DOHH2 (cell line): Measurements from ENCODE around the gene TMOD2.

Experiments used
- H3F3A ChIP-seq: fragments of 200-600 bp; sonication (generic), shearing (Covaris generic); 2 replicates; pipeline ENCODE4 v1.6.0; 2016; ENCODE audit warnings: antibody characterized with exemption, mild to moderate bottlenecking; ENCODE audit not compliant: control insufficient read depth, insufficient read depth
- H3K27ac ChIP-seq: fragments of 200-600 bp; sonication (generic); 2 replicates; pipeline ENCODE4 v1.5.1; 2014; ENCODE audit warnings: low read depth, mild to moderate bottlenecking, low read length, moderate library complexity
- H3K27me3 ChIP-seq: fragments of 200-600 bp; sonication (generic); 2 replicates; pipeline ENCODE4 v1.6.1; 2014; ENCODE audit warnings: mild to moderate bottlenecking, low read length, mixed read lengths; ENCODE audit not compliant: control insufficient read depth
- H3K36me3 ChIP-seq: fragments of 200-600 bp; sonication (generic); 2 replicates; pipeline ENCODE4 v1.6.1; 2014; ENCODE audit warnings: mild to moderate bottlenecking, low read length, moderate library complexity, mixed read lengths; ENCODE audit not compliant: control insufficient read depth
- H3K4me1 ChIP-seq: fragments of 200-600 bp; sonication (generic); 2 replicates; pipeline ENCODE4 v1.6.1; 2014; ENCODE audit warnings: mild to moderate bottlenecking, low read length, mixed read lengths; ENCODE audit not compliant: control insufficient read depth
- H3K4me2 ChIP-seq: fragments of 200-600 bp; sonication (generic); 2 replicates; pipeline ENCODE4 v1.6.0; 2014; ENCODE audit warnings: mild to moderate bottlenecking, low read length, moderate library complexity
- H3K4me3 ChIP-seq: fragments of 200-600 bp; sonication (generic); 2 replicates; pipeline ENCODE4 v1.5.1; 2014; ENCODE audit warnings: mild to moderate bottlenecking, low read length, mixed read lengths
- H3K79me2 ChIP-seq: fragments of 200-600 bp; sonication (generic); 2 replicates; pipeline ENCODE4 v1.6.1; 2014; ENCODE audit warnings: mild to moderate bottlenecking, low read length, mixed read lengths; ENCODE audit not compliant: control insufficient read depth
- H3K9me2 ChIP-seq: fragments of 200-600 bp; sonication (generic); replicated peaks from 2 replicates; pipeline ENCODE4 v1.6.1; 2014; ENCODE audit warnings: mild to moderate bottlenecking, low read length, mixed read lengths; ENCODE audit not compliant: control insufficient read depth
- H3K9me3 ChIP-seq: fragments of 200-600 bp; sonication (generic); 2 replicates; pipeline ENCODE4 v1.6.1; 2014; ENCODE audit warnings: antibody characterized with exemption, low read length, mixed read lengths; ENCODE audit not compliant: control insufficient read depth, insufficient read depth
- H4K20me1 ChIP-seq: fragments of 200-600 bp; sonication (generic); 2 replicates; pipeline ENCODE4 v1.6.0; 2014; ENCODE audit warnings: low read depth, mild to moderate bottlenecking, antibody characterized with exemption, low read length, moderate library complexity; ENCODE audit not compliant: control insufficient read depth, insufficient read depth
- CTCF ChIP-seq: fragments of 200-600 bp; sonication (generic); IDR thresholded peaks from one replicate; pipeline ENCODE4 v1.5.1; 2014; ENCODE audit warnings: antibody characterized with exemption, mild to moderate bottlenecking, low read depth, low read length; ENCODE audit not compliant: poor library complexity, severe bottlenecking
- EZH2phosphoT487 ChIP-seq: fragments of 200-600 bp; sonication (generic); IDR thresholded peaks from 2 replicates; pipeline ENCODE4 v1.6.1; 2017; ENCODE audit warnings: borderline replicate concordance, mild to moderate bottlenecking, antibody characterized with exemption, low read length, moderate library complexity, mixed read lengths

Gene TMOD2

GRCh38 chr15:51758645-51759044 lies 7.2 kb downstream of the TMOD2 start:
- Histone ChIP-seq H3K36me3 (no peaks in the 10 kb centered on the region), H3K9me3 (no peaks in the 10 kb centered on the region), H3K79me2 (no peaks in the 10 kb centered on the region), H3K27ac (no peak overlapping the region), H3K27me3 (peaks cover 29% of the 10 kb centered on the region), H3K9me2 (no peaks in the 10 kb centered on the region), H3K4me1 (no peaks in the 10 kb centered on the region), H3F3A (no peaks in the 10 kb centered on the region), H4K20me1 (no peaks in the 10 kb centered on the region), H3K4me3 (no peak overlapping the region), H3K4me2 (no peak overlapping the region)
- TF ChIP-seq EZH2phosphoT487, result no peak
- no peak for TF ChIP-seq CTCF

DNA sequence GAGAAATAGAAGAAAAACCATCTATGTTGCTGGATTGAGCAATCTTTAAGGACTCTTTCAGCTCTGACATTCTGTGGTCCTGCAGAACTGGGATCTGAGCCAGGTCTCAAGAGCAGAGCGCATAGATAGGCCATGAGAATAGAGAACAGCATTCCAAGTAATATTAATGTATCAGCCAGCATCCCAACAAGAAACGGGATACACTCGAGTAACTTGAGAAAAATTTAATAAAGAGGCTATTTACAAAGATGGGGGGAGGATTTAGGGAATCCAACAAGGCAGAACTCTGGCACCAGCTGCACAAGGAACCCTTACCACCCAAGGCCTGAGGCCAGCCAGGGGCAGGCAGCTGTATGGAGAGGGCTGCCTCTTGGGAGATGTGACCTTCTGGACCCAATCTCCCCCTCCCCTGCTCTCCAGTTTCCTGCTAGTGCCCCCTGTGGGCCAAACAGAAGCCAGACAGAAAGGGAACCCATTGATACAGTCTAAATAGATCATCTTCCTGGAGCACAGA lies 8.2 kb downstream of the TMOD2 start:
- no peaks in the 10 kb centered on the region for H3F3A ChIP-seq
- H4K20me1 ChIP-seq, result no peaks in the 10 kb centered on the region
- no peaks in the 10 kb centered on the region for H3K9me2 ChIP-seq
- H3K4me2 ChIP-seq, result no peak overlapping the region
- no peak for TF ChIP-seq EZH2phosphoT487
- TF ChIP-seq CTCF, result peak; percentile 66
- H3K79me2 ChIP-seq, result no peaks in the 10 kb centered on the region
- no peak overlapping the region for H3K4me3 ChIP-seq
- H3K36me3 ChIP-seq, result no peaks in the 10 kb centered on the region
- peaks cover 22% of the 10 kb centered on the region for H3K27me3 ChIP-seq
- H3K9me3 ChIP-seq, result no peaks in the 10 kb centered on the region
- H3K4me1 ChIP-seq, result no peaks in the 10 kb centered on the region
- H3K27ac ChIP-seq, result no peak overlapping the region

DNA sequence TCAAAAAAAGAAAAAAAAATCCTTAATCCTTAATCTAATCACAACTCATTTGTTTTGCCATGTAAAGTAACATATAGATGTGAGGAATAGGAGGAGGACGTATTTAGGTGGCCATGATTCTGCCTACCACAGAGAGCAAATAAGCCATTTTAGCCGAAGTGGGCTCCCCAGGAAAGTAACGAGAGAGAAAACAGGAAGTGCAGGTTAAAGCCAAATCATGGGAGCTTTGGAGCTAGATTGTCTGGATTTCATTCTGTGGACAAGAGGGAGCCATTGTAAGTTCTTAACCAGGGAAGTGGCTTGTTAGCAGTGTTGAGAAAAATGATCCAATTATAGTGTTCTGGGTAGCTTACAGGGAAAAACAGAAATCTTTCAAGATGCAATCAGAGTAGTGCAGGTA lies 9.4 kb downstream of the TMOD2 start:
- peaks cover 12% of the 10 kb centered on the region for H3K27me3 ChIP-seq
- H3K79me2 ChIP-seq, result no peaks in the 10 kb centered on the region
- H3K4me3 ChIP-seq, result no peak overlapping the region
- H3K4me1 ChIP-seq, result no peaks in the 10 kb centered on the region
- H3K4me2 ChIP-seq, result no peak overlapping the region
- H3F3A ChIP-seq, result no peaks in the 10 kb centered on the region
- no peaks in the 10 kb centered on the region for H3K9me2 ChIP-seq
- TF ChIP-seq CTCF, result no peak
- TF ChIP-seq EZH2phosphoT487, result no peak
- H3K36me3 ChIP-seq, result no peaks in the 10 kb centered on the region
- no peak overlapping the region for H3K27ac ChIP-seq
- H3K9me3 ChIP-seq, result no peaks in the 10 kb centered on the region
- no peaks in the 10 kb centered on the region for H4K20me1 ChIP-seq
